Mammary epithelial cell (primary cell): Measurements from ENCODE around the gene C1QL2.

ENCODE experiments used
- CTCF ChIP-seq, 2 donors: IDR thresholded peaks in 1 of 2; conservative IDR thresholded peaks in 1 of 2; 2 replicates each; pipeline ENCODE4 v1.5.1; 2011 to 2012; ENCODE audit warnings: inconsistent platforms in 2 of 2, low read length in 2 of 2, mild to moderate bottlenecking in 2 of 2, control low read depth in 1 of 2, low read depth in 1 of 2; ENCODE audit not compliant: insufficient read depth in 1 of 2; ENCODE audit errors: extremely low read depth in 1 of 2
- EZH2 ChIP-seq: IDR thresholded peaks from 2 replicates; pipeline ENCODE4 v1.6.1; 2012; ENCODE audit warnings: low read length, inconsistent platforms, borderline replicate concordance

DNA sequence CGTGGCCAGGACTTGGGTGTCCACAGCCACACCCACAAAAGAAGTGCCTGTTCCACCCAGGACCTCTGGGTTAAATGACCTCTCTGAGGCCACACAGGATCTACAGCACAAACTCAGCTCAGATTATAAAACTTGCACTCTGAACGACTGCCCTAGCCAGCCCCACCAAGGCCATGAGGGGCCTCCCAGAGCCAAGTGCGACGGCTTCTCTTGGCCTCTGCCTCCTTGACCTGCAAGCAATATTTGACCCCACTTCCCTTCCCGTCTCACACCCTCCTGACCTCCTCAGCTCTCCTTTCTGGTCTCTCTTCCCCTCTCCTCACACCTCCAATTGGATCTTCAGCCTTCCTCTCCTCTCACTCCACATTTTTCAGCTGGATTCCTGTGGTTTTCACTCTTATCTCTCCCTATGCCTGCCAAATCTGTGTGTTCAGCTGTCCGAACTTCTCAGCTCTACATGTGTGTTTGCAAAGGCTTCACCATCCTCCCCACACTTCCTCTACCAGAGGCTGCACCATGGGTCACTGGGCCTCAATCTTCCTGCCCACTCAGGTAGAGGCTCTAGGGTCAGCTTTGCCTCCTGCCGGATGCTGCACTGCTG lies 39.8 kb upstream of the C1QL2 start:
- TF ChIP-seq CTCF (conservative IDR thresholded peaks at IDR 0.05 in 1 of 2, IDR thresholded peaks at IDR 0.05 in 1 of 2; ENCODE audit: extremely low read depth in 1 of 2, insufficient read depth in 1 of 2, low read depth in 1 of 2, low read length in 2 of 2) (no peak), EZH2 (no peak)
